K562 (cell line): ENCODE data around the gene RCSD1. TPM values are rescaled to one million over a fixed set of nuclear protein-coding genes. Genes with fewer than 3 reads are reported as not detected.

Experiments
- ADNP ChIP-seq: fragments of 200-800 bp; sonication (Bioruptor generic); IDR thresholded peaks from 2 replicates; pipeline ENCODE4 v1.6.1; 2016; ENCODE audit warnings: missing genetic modification characterization, missing compliant biosample characterization
- ELF4 ChIP-seq: fragments of 450-650 bp; formaldehyde crosslinking; IDR thresholded peaks from 2 replicates; pipeline ENCODE4 v1.4.0; 2022; ENCODE audit warnings: missing genetic modification characterization
- FIP1L1 ChIP-seq: fragments of 200-400 bp; formaldehyde crosslinking; IDR thresholded peaks from 2 replicates; pipeline ENCODE4 v1.6.1; 2018; ENCODE audit warnings: mild to moderate bottlenecking, low read depth, low read length; ENCODE audit not compliant: poor library complexity, severe bottlenecking
- FOSL1 ChIP-seq: fragments of 200-800 bp; sonication (Bioruptor generic); conservative IDR thresholded peaks from 2 replicates; pipeline ENCODE4 v1.6.1; 2016; ENCODE audit warnings: missing genetic modification characterization, missing compliant biosample characterization
- FOXP1 ChIP-seq: sonication (generic); formaldehyde crosslinking; IDR thresholded peaks from 2 replicates; pipeline ENCODE4 v1.8.0; 2022; ENCODE audit warnings: mild to moderate bottlenecking, missing genetic modification reagents
- MEF2A ChIP-seq: IDR thresholded peaks from 2 replicates; pipeline ENCODE4 v1.6.1; 2011; ENCODE audit warnings: low read depth, mild to moderate bottlenecking, low read length, moderate library complexity; ENCODE audit not compliant: control insufficient read depth
- MTA3 ChIP-seq: fragments of 450-650 bp; formaldehyde crosslinking; IDR thresholded peaks from 2 replicates; pipeline ENCODE4 v1.6.1; 2017; ENCODE audit warnings: mild to moderate bottlenecking, borderline replicate concordance
- MXI1 ChIP-seq: IDR thresholded peaks from 2 replicates; pipeline ENCODE4 v1.6.1; 2011; ENCODE audit warnings: low read depth, mild to moderate bottlenecking, improper control_type of control experiment, low read length
- NFYB ChIP-seq: IDR thresholded peaks from 2 replicates; pipeline ENCODE4 v1.6.1; 2011; ENCODE audit warnings: mild to moderate bottlenecking, moderate library complexity; ENCODE audit not compliant: insufficient read length; ENCODE audit errors: extremely low read depth
- PRPF4 ChIP-seq: fragments of 200-400 bp; formaldehyde crosslinking; IDR thresholded peaks from one replicate; pipeline ENCODE4 v1.6.1; 2017; ENCODE audit warnings: low read length, low read depth, mild to moderate bottlenecking; ENCODE audit not compliant: insufficient read depth, poor library complexity, severe bottlenecking
- RBBP5 ChIP-seq: fragments of 200-600 bp; sonication (generic); IDR thresholded peaks from 2 replicates; pipeline ENCODE4 v1.6.1; 2012; ENCODE audit warnings: borderline replicate concordance, mild to moderate bottlenecking, low read length, control low read depth, inconsistent platforms; ENCODE audit not compliant: insufficient read depth, poor library complexity, severe bottlenecking
- SNIP1 ChIP-seq: fragments of 450-650 bp; IDR thresholded peaks from 2 replicates; pipeline ENCODE4 v1.7.1; 2017; ENCODE audit warnings: low read depth, mild to moderate bottlenecking
- TCF7L2 ChIP-seq: fragments of 150-350 bp; IDR thresholded peaks from 2 replicates; pipeline ENCODE4 v1.6.1; 2016; ENCODE audit warnings: low read depth, mild to moderate bottlenecking, low read length, moderate library complexity
- U2AF2 ChIP-seq: fragments of 200-400 bp; formaldehyde crosslinking; optimal IDR thresholded peaks from 2 replicates; pipeline ENCODE3; 2017; ENCODE audit warnings: low read depth, mild to moderate bottlenecking, low read length
- XRCC3 ChIP-seq: fragments of 450-650 bp; IDR thresholded peaks from 2 replicates; pipeline ENCODE4 v1.6.1; 2017; ENCODE audit warnings: mild to moderate bottlenecking, moderate library complexity
- ZBTB11 ChIP-seq, 3 experiments: fragments of 200-800 bp in 1 of 3; fragments of 250-450 bp in 1 of 3; fragments of 450-650 bp in 1 of 3; sonication (Bioruptor Pico) in 1 of 3; sonication (Bioruptor generic) in 1 of 3; formaldehyde crosslinking in 1 of 3; IDR thresholded peaks; 2 replicates each; pipeline versions ENCODE4 v1.6.1 to v1.8.0; 2016 to 2022; ENCODE audit warnings: mild to moderate bottlenecking in 2 of 3, missing genetic modification characterization in 2 of 3, missing compliant biosample characterization in 1 of 3, moderate library complexity in 1 of 3
- ZBTB2 ChIP-seq: fragments of 450-650 bp; IDR thresholded peaks from 2 replicates; pipeline ENCODE4 v1.6.1; 2016; ENCODE audit warnings: antibody characterized with exemption
- ZFPM2 ChIP-seq: fragments of 250-450 bp; sonication (Bioruptor Pico); IDR thresholded peaks from 2 replicates; pipeline ENCODE4 v1.5.1; 2022; ENCODE audit warnings: mild to moderate bottlenecking
- ZKSCAN8 ChIP-seq: fragments of 200-800 bp; sonication (Bioruptor generic); IDR thresholded peaks from 2 replicates; pipeline ENCODE4 v1.6.1; 2016; ENCODE audit warnings: missing genetic modification characterization, missing compliant biosample characterization
- ZNF134 ChIP-seq: fragments of 250-450 bp; sonication (Bioruptor Pico); conservative IDR thresholded peaks from 2 replicates; pipeline ENCODE4 v1.4.0; 2020
- ZNF583 ChIP-seq: fragments of 250-450 bp; sonication (Bioruptor Pico); IDR thresholded peaks from 2 replicates; pipeline ENCODE4 v1.4.0; 2020
- ZNF668 ChIP-seq: fragments of 250-450 bp; sonication (Bioruptor Pico); IDR thresholded peaks from 2 replicates; pipeline ENCODE4 v1.8.0; 2022; ENCODE audit warnings: mild to moderate bottlenecking, inconsistent platforms
- ZNF79 ChIP-seq: fragments of 250-450 bp; sonication (Bioruptor Pico); IDR thresholded peaks from 2 replicates; pipeline ENCODE4 v1.4.0; 2020; ENCODE audit warnings: low read depth, mild to moderate bottlenecking, moderate library complexity
- ZNF830 ChIP-seq: fragments of 250-450 bp; sonication (Bioruptor Pico); IDR thresholded peaks from 2 replicates; pipeline ENCODE4 v1.5.0; 2021; ENCODE audit warnings: mild to moderate bottlenecking
- polyA plus RNA-seq, 8 experiments: library from polyadenylated mRNA; depleted of rRNA in 4 of 8; stranded (reverse) in 5 of 8; unstranded in 3 of 8; fragments of >200 nt; fragmentation: Nextera tagmentation in 2 of 8; fragmentation: Illumina TruSeq in 1 of 8; extraction: Ambion mirVana in 2 of 8; extraction: Trizol in 1 of 8; gene quantifications; 2 replicates each; pipeline versions ENCODE4 v1.2.1 to v1.2.3, GENCODE V29; 2011 to 2014; ENCODE audit warnings: inconsistent platforms in 1 of 8, missing spikeins in 1 of 8
- total RNA-seq, 7 experiments: library from RNA; depleted of rRNA in 6 of 7; stranded (reverse); fragments of >200 nt in 6 of 7; fragmentation: Illumina TruSeq in 2 of 7; extraction: Trizol in 2 of 7; gene quantifications; 2 replicates each; pipeline versions ENCODE4 v1.2.1 to v1.2.3, GENCODE V29; 2011 to 2021; ENCODE audit warnings: low replicate concordance in 1 of 7

RCSD1 gene
- total and polyA plus RNA-seq, 9 of the 15 experiments (the other 6 are each of a cell fraction or from before 2014, with no cell fraction given), result 7.8 to 69.8 (median 45.3) TPM

- TF ChIP-seq FOXP1 (CRISPR knock-in tag) (peak; percentile 99), PRPF4 (no peak), ELF4 (CRISPR knock-in tag) (peak; percentile 95), MTA3 (peak; percentile 94), SNIP1 (no peak), ADNP (tag) (no peak; the same call in 1 of the 2 replicates), ZFPM2 (CRISPR knock-in tag) (peak; percentile 84; the same call in 1 of the 2 replicates), ZBTB2 (peak; percentile 90; the same call in 1 of the 2 replicates), TCF7L2 (no peak), MXI1 (no peak), ZNF79 (CRISPR knock-in tag) (peak; percentile 63; the same call in 1 of the 2 replicates), MEF2A (0 out of 2 replicates have a peak, but pooled peaks have one; percentile 6), NFYB (no peak), ZKSCAN8 (CRISPR knock-in tag) (no peak), ZNF668 (CRISPR knock-in tag) (0 out of 2 replicates have a peak, but pooled peaks have one; percentile 37), FIP1L1 (peak; percentile 94), RBBP5 (peak; percentile 100), U2AF2 (no peak), XRCC3 (no peak), ZNF583 (CRISPR knock-in tag) (peak; percentile 90; the same call in 1 of the 2 replicates), ZBTB11 (CRISPR knock-in tag; IDR thresholded peaks at IDR 0.05) (peak in 2 of 3 experiments; percentile 44 to 72; a peak in 3 of 6 replicates), FOSL1 (tag) (no peak), ZNF134 (0 out of 2 replicates have a peak, but pooled peaks have one; percentile 18), ZNF830 (no peak)
Measured at GRCh38 chr1:167714439-167715156, 84.6 kb downstream of the RCSD1 start (continued).
